DMS79 treated with DMSO at 0.1 percent for 48 hours (cell line): ENCODE measurements around the gene BTNL9.
"Not testable (repeated sequence)": the region's sequence is repeated elsewhere in the genome, so short reads cannot be mapped to it uniquely, and the experiment has no call there.

ENCODE experiments used
- DNase-seq: peaks from one replicate; lab custom pipeline; 2025; lab: John Stamatoyannopoulos, UW

The BTNL9 gene

DNA sequence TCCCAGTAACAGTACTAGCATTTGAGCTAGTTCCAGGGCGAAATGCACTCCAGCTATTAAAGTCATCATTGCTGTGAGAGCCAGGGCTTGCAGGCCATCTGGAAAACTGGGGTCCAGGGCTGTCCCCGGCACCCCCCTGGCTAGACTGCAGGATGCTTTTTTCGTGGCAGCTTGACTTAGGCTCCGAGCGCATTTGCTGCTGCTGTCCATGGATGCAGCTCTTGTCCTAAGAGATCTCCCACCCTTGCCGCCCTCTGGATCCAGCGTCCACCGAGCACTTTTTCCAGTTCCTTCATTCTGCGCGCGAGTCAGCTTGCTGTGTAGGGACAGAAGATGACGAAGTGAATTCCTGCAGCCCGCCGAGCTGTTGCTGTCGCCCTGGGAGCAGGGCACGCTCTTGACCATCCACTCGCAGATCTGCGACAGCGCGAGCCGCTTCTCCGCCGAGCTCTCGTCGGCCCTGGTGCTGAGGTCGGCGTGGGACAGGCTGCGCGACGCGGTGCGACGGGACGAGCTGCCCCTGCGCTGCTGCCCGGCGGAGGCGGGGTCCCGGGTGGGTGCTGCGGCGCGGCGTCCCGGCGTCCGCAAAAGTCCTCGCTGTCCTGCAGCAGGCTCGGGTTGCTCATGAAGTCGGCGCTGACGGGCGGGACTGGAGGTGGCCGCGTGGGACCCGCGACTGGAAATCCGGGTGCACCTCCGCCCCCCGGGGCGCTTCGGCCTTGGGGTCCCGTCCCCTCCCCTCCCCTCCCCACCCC is 60.2 kb downstream of the BTNL9 start:
- DNase-seq: no peak

DNA sequence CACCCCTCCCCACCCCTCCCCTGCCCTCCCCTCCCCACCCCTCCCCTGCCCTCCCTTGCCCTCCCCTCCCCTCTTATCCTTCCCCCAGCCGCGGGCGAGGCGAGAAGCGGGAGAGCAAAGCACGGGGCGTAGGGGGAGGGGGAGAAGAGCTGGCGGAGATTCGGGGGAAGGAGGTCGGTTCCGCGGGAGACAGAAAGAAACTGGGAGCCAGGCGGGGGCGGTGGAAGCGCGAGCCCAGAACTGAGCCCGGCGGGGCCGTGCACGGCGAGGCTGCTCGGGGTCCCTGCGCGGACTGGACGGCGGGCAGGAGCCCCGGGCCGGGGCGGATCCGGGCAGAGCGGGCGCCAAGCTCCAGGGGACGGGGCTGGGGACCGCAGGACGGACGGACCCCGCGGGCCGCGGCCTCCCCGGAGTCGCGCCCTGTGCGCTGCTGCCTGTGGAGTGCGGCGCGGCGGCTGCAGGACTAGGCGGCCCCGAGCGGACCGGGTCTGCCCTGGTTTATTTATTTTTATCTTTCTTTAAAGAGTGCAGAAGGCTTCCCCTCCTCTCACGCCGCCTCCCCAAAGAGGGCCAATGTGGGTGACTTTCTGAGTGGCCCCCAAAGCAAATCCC is 61.1 kb downstream of the BTNL9 start:
- not testable (repeated sequence) for DNase-seq

DNA sequence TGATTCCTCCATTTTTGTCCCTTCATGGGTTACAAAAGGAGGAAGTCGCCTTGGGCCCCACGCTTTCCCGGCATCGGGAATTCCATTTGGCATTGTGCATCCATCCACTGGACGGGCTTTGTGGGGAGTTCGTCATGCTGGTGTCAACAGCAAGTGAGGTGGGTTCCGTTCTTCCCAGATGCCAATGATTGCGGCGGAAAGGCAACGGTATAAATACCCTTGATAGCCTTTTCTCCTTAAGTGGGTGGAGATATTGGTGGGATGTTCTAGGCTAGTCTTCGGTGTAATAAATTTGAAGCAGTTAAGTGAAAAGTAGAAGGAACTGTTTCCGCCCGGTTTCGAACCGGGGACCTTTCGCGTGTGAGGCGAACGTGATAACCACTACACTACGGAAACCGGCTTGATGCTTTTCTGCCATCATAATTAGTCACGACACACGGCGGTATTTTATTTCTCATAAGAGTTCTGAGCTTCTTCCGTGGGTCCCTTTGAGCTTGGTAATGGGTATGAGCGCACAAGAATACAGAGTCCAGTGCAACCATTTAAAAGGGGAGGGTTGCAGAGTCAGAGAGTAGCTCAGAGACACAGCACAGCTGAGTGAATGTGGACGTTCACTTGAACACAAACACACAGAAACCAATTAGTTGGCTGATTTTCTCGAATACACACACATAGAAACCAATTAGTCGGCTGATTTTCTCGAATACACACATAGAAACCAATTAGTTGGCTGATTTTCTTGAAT is 62.0 kb downstream of the BTNL9 start:
- not testable (repeated sequence) for DNase-seq

DNA sequence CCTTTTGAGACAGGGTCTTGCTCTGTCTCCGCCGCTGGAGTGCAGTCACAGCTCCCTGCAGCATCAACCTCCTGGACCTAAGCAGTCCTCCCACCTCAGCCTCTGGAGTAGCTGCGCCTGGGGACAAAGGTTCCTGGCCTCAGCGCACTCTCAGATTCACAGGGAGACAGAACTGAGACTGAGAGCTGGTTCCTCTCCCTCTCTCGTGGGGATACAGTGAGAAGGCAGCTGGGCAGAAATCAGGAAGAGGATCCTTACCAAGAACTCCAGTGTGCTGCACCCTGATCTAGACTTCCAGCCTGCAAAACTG is 64.1 kb downstream of the BTNL9 start:
- DNase-seq: not testable (repeated sequence)

DNA sequence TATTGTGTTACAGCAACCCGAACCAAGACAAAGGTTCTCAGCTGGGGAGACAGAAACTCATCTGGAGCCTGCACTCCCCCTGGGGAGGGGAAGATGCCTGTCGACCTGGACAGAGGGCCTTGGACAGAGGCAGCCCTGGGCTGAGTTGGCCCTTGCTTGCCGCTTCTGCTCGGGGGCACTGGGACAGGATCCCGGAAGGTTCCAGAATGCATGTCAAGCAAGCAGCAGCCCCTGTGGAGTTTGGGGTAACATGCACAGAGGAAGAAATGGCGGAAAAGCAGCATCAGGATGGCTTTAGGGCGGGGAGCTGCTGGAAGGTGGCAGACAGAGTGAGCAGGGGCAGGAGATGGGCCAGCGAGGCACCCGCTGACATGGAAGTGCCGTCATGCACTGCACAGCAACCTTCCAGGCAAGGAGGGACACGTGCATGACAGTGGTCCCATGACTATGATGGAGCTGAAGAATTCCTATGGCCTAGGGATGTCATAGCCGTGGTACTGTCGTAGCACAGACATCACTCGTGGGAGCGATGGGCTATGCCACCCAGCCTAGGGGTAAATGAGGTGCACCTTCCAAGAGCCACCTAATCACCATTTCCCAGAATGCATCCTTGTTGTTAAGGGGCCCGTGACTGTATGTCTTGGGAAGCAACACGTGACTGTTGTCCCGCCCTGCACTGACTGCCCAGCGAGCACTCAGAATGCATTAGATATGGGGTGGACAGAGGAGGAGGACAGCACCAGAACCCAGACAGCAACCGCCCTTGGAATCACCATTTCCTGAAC is 64.7 kb downstream of the BTNL9 start:
- DNase-seq: not testable (repeated sequence)

GRCh38 chr5:181105391-181106025 is 65.4 kb downstream of the BTNL9 start:
- no peak for DNase-seq

GRCh38 chr5:181107699-181108098 is 67.6 kb downstream of the BTNL9 start:
- no peak for DNase-seq

DNA sequence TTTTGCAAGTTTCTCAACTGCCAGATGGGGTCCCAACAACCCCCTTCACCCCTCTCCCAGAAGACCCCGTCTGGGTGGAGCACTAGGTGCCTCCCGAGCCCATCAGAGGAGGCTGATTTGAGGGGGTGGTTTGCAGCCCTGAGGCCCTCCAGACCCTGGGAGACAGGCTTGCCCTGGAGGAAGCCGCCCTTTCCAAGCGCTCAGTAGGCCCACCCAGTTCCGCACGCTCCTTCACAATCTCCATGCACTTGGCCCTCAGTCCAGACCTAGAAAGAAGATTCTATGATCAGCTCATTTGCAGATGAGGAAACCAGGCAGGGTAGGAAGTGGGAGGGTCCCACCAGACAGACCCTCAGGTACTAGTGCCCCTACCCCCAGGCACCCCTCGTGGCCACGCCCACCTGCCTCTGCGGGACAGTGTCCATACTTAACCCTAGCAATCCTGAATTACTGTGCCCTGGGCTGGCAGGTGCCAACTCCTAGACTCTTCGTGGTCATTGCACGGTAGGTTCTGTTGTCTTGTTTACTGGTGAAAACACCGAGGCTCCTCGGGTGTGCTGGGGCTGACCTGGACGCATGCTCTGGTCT is 68.6 kb downstream of the BTNL9 start:
- DNase-seq: no peak

DNA sequence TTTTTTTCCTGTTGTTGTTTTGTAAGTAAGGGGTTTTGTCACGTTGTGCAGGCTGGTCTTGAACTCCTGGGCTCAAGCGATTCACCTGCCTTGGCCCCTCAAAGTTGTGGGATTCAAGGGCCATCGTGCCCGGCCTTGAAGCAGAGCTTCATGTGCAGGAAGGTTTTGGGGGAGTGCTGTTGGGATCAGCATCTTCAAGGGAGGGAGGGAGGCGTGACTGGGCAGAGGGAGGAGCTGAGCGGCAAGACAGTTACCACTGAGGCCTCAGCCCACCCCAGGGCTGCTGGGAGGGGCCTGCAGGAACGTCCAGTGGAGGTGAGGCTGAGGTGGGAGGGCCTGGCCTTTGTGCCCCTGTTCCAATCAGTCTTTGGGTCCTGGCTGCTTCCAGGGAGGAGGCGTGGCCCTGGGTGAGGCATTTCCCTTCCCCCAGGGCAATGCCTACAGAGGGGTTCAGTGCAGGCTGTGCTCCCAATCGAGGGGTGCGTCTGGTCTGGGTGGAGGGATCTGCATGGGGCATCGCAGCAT is 69.5 kb downstream of the BTNL9 start:
- no peak for DNase-seq

- no peak for DNase-seq
These were observed 70.9 kb downstream of the BTNL9 start for GRCh38 chr5:181111010-181111409.
